Nephron (organoid): ENCODE results near the gene CPXM2.

Experiments used
- H3K27ac Mint-ChIP-seq, 3 experiments: 2 replicates each; pipeline ENCODE4 v1.8.0; 2020; ENCODE audit warnings: mixed read lengths in 3 of 3, mild to moderate bottlenecking in 2 of 3, moderate library complexity in 1 of 3
- H3K27me3 Mint-ChIP-seq: 2 replicates; pipeline ENCODE4 v1.8.0; 2021; ENCODE audit warnings: low read depth, mild to moderate bottlenecking, moderate library complexity, mixed read lengths
- H3K36me3 Mint-ChIP-seq: 2 replicates; pipeline ENCODE4 v1.8.0; 2020; ENCODE audit warnings: low read depth, mixed read lengths
- H3K4me1 Mint-ChIP-seq: 2 replicates; pipeline ENCODE4 v1.8.0; 2020; ENCODE audit warnings: mixed read lengths
- H3K4me3 Mint-ChIP-seq, 3 experiments: 2 replicates each; pipeline ENCODE4 v1.8.0; 2020; ENCODE audit warnings: mild to moderate bottlenecking in 3 of 3, mixed read lengths in 3 of 3, moderate library complexity in 2 of 3
- H3K9me3 Mint-ChIP-seq: 2 replicates; pipeline ENCODE4 v1.8.0; 2020; ENCODE audit warnings: mixed read lengths
- CTCF ChIP-seq, 3 experiments: fragments of 200-600 bp; sonication (generic); IDR thresholded peaks; one replicate each; pipeline ENCODE4 v1.5.0; 2021; ENCODE audit warnings: antibody characterized with exemption in 3 of 3; ENCODE audit not compliant: unreplicated experiment in 3 of 3

CPXM2 gene

GRCh38 chr10:123797813-123798212 is 93.8 kb downstream of the CPXM2 start:
- Mint-ChIP-seq H3K27ac (no peak overlapping the region), H3K9me3 (no peaks in the 10 kb centered on the region), H3K4me1 (no peaks in the 10 kb centered on the region), H3K27me3 (peaks cover 30% of the 10 kb centered on the region), H3K36me3 (no peaks in the 10 kb centered on the region), H3K4me3 (no peak overlapping the region)
- no peak for TF ChIP-seq CTCF (IDR thresholded peaks at IDR 0.05; ENCODE audit: unreplicated experiment in 3 of 3)

- H3K4me3 Mint-ChIP-seq: no peak overlapping the region
- no peaks in the 10 kb centered on the region for H3K36me3 Mint-ChIP-seq
- H3K27ac Mint-ChIP-seq: no peak overlapping the region
- H3K9me3 Mint-ChIP-seq: no peaks in the 10 kb centered on the region
- H3K27me3 Mint-ChIP-seq: peaks cover 41% of the 10 kb centered on the region
- TF ChIP-seq CTCF (IDR thresholded peaks at IDR 0.05; ENCODE audit: unreplicated experiment in 3 of 3): no peak
- no peaks in the 10 kb centered on the region for H3K4me1 Mint-ChIP-seq
These were observed 94.9 kb downstream of the CPXM2 start for GRCh38 chr10:123796736-123797135.

DNA sequence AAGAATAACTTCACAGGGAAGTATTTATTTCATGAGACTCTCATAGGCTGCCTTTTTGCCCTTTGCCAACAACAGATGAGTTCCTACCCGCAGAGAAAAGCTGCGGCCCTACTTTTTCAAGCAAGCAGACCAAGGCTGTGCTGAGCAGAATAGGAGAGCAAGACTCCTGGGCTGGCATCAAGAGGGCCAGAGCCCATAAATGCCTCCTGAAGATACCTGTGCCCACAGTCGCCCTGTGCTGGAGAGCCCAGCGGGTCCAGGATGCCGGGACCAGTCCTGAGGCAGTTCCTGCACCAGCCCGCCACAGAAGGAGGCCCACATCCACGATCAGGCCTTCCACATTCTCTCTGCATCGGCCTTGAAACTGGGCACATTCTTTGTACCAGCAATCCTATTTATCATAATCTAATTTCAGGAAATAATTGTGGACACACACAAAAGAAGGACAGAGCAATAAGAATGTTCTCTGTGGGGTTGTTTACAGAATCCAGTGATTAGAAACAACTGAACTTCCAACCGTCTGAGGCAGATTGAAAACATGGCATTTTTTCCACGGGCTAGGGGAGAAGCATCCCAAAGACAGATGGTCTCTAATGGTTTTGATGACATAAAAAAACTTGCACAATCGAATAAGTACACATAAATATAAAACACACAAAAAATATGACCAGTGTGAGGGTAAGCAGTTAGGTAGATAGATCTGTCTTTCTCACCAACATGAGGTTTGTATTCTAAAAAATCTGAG is 95.6 kb downstream of the CPXM2 start:
- Mint-ChIP-seq H3K4me1 (no peaks in the 10 kb centered on the region), H3K4me3 (no peak overlapping the region), H3K9me3 (no peaks in the 10 kb centered on the region), H3K27me3 (peaks cover 39% of the 10 kb centered on the region), H3K27ac (no peak overlapping the region), H3K36me3 (no peaks in the 10 kb centered on the region)
- no peak for TF ChIP-seq CTCF (IDR thresholded peaks at IDR 0.05; ENCODE audit: unreplicated experiment in 3 of 3)

DNA sequence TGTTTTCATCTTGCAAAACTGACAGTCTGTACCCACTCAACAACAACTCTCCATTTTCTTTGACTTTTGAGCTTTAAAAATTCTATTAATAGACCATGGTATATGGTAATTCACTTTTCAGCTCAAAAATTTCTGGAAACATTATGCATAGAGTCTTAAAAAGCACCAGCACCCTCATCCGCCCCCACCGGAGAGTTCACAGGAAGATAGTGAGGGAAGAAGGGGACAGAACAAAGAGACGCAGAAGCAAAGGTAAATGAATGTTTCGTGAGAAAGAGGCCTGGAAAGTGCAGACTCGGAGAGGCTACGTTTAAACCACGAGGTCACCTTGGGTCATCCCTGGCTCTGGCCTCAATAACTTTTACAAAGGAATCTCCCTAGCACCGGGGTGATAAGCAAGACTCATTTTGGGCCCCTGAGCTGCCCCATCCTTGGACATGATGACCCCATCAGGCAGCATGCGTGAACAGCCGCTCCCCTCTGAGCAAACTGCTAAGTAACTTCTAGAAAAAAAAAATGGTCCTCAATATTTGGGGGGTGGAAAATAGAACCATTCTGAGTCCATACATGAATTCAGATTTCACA is 96.3 kb downstream of the CPXM2 start:
- no peak for TF ChIP-seq CTCF (IDR thresholded peaks at IDR 0.05; ENCODE audit: unreplicated experiment in 3 of 3)
- H3K4me3 Mint-ChIP-seq: no peak overlapping the region
- peaks cover 5% of the 10 kb centered on the region for H3K9me3 Mint-ChIP-seq
- no peaks in the 10 kb centered on the region for H3K36me3 Mint-ChIP-seq
- peaks cover 38% of the 10 kb centered on the region for H3K27me3 Mint-ChIP-seq
- H3K4me1 Mint-ChIP-seq: no peaks in the 10 kb centered on the region
- no peak overlapping the region for H3K27ac Mint-ChIP-seq

GRCh38 chr10:123792248-123792978 is 99.2 kb downstream of the CPXM2 start:
- Mint-ChIP-seq H3K4me3 (no peak overlapping the region), H3K27ac (no peak overlapping the region), H3K36me3 (no peaks in the 10 kb centered on the region), H3K4me1 (no peaks in the 10 kb centered on the region), H3K27me3 (peaks cover 50% of the 10 kb centered on the region), H3K9me3 (peaks cover 6% of the 10 kb centered on the region)
- TF ChIP-seq CTCF (IDR thresholded peaks at IDR 0.05; ENCODE audit: unreplicated experiment in 3 of 3): no peak
